GM20431 (cell line): ENCODE results near the gene ENPP7.

ENCODE experiments used
- in situ Hi-C: fragments of 300-500 bp; cut with MseI, MboI; formaldehyde crosslinking; loops from one replicate; pipeline ENCODE4 v1.15.0; 2020; ENCODE audit warnings: low sequenced_read_pairs; ENCODE audit not compliant: unreplicated experiment

Gene ENPP7

DNA sequence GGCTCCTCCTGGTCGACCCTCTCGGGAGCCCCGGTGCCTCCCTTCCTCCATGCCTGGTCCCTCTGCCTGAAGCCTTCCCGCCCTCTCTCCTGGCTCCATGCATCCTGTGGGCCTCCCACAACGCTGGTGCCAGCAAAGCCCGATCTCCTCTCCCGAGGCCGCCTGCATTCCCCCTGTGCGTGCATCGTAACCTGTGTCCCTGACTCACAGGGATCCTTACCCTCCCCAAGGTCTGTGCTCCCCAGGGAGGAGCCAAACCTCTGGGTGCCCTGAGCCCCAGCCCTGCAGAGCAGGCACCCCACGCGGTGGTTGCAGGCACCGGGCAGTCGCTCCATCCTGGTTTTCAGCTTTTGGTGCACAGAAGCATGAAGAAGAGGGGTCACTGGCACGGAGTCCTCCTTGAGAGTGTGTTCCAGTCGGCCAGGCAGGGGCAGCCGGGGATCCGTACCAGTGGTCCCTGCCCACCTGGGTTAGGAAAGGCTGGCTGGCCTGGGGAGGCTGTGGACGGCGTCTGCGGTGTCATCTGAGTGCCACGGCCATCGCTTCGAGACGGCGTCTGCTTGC, 1.8 kb upstream of the ENPP7 start:
- in situ Hi-C loops: no loop called here

DNA sequence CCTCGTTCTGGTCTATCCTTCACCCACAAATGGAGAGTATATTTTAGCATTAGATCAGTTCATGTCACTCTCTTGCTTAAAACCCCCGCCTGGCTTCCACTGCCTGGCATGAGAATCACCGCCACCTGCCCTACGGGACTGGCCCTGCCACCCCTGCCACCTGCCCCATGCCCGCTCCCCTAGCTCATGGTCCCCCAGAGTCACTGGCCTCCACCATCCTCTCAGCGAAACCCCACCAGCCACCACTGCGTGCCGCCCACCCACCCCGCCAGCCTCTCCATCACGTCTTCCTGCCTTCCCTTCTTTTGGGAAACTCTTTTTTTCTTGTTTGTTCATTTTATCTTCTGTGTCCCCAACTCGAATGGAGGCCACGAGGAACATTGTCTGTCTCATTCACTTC, 982 bp upstream of the ENPP7 start:
- in situ Hi-C loops: no loop called here

DNA sequence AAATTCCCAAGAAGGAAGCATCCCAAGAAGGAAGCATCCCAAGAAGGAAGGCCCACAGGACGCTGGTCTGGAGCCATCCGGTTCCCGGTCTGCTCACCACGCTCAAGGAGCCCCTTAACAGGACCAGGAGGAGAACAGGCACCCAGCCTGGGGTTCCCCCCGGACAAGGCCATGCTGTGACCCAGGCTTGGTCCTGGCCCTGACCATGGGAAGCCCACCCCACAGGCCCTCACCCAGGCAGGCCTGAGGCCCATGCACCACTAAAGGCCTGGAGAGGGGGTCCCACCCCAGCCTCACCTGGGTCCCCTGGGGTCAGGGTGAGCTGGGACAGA, 340 bp upstream of the ENPP7 start:
- in situ Hi-C loops: no loop called here

DNA sequence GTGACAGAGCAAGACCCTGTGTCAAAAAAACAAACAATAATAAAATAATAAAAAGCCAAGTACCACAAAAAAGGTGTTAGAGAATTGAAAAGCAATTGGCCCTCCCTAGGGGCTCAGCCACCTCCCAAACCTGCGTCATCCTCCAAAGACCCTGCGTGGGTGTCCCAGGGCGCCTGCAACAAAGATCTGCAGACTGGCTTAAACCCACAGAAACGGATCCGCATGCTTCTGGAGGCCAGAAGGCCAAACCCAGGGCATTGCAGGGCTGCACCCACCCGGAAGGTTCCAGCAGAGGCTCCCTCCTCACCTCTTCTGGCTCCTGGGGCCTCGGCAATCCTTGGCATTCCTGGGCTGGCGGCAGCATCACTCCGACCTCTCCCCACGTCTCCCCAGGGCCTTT, 1.5 kb downstream of the ENPP7 start:
- in situ Hi-C loops: no loop called here

DNA sequence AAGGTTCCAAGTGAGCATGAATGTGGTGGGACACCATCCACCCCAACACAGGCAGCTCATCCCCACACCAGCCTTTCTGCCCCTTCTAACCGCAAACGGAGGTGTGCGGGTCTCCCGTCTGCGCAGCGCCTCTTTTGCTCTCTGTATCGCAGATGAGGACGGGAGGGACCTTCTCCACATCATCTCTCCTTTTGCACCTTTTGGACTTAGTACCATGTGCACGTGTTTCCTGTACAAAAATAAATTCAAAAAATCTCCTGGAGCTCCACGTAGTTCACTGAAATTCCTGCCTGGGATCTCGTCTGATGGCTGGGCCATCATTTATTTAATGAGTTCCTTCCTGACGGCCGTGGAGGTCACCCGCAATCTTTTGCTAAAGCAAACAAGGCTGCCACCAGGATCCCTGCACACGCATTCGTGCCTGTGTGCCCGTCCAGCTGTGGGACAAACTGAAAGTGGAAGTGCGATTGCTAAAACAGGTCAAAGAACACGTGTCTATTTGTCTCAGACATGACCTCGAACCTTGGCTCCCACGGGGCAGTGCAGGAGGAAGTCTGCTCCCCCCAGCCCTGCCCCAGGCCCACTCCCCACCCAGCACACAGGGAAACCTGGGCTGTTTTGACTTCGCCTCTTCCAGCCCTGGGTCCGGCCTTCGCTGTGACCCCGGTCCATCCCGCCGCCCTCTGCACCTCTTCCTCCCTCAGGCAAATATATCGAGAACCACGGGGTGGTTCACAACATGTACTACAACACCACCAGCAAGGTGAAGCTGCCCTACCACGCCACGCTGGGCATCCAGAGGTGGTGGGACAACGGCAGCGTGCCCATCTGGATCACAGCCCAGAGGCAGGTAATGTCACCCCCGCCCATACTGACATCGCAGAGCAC, 2.3 kb downstream of the ENPP7 start:
- in situ Hi-C loops: no loop called here

DNA sequence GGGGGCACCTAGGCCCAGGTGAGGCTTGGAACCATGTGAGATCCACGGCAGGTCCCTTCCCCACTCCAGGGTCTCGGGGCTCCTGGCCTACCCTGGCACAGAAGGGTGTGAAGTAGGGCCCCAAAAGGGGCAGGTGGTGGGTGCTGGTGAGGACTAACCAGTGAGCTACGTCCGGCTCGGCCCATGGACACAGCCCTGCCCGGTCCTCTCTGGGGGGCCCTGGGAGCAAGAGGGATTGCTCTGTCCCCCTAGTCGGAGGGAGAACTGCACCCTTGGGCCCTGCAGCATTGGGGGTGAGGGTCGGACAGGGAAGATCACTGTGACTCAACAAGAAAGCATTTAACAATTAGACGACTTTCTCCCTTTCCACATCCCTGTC, 2.9 kb downstream of the ENPP7 start:
- in situ Hi-C loops: no loop called here

DNA sequence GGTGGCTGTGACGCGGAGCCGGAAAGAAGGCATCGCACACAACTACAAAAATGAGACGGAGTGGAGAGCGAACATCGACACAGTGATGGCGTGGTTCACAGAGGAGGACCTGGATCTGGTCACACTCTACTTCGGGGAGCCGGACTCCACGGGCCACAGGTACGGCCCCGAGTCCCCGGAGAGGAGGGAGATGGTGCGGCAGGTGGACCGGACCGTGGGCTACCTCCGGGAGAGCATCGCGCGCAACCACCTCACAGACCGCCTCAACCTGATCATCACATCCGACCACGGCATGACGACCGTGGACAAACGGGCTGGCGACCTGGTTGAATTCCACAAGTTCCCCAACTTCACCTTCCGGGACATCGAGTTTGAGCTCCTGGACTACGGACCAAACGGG, 4.4 kb downstream of the ENPP7 start:
- in situ Hi-C loops: no loop called here

DNA sequence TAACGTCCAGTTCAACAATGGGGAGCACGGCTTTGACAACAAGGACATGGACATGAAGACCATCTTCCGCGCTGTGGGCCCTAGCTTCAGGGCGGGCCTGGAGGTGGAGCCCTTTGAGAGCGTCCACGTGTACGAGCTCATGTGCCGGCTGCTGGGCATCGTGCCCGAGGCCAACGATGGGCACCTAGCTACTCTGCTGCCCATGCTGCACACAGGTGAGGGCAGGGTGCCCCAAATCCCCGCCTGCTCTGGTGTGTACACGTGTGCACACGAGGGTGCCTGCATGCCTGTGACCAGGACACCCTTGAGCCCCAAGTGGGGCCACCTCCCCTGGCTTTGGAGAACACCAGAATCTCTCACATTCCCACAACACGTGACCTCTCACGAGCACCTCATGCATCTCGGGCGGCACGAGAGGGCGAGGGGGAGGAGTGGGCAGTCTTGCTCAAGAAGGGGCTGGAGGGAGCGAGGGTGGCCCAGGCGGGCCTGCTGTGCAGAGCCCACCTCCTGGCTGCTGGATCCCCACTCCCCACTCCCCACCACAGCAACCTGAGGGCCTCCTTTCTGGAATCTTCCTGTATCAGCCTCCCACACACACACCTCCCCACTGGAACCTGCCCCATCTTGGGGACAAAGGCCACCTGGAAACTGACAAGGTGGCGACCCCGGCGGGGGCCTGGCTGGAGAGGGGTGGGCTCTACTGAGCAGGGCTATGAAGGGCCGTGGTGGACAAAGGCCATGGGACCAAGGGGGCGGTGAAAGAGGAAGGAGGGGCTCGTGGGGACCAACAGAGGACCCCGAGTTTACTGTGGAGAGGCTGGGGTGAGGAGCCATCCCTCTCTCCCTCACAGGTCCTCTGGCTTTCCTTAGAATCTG, 6.5 kb downstream of the ENPP7 start:
- in situ Hi-C loops: no loop called here

DNA sequence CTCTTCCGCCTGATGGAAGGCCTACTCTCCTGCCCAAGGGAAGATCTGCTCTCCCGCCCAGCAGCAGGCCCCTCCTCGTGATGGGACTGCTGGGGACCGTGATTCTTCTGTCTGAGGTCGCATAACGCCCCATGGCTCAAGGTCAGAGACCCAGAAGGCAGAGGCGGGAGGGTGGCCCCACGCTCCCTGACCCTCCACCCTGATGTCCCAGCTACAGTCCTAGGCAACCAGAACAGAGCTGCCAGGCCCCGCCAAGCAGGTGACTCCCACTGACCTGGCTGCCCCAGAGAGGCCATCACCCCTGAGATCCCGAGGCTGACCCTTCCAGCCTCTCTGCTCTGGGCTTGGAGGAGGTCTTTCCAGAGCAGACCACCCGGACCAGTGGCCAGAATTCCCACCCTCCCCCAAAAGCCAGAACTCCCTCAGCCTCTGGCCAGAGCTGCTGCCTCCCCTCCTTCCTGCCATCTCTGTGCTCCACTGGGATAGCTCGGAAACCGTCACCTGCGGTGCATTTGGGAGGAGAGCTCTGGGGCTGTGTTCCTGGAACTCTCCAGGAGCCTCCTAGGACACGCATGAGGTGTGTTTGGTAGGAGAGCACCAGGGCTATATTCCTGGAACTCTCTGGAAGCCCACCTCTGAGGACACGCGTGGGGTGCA, 7.3 kb downstream of the ENPP7 start:
- in situ Hi-C loops: no loop called here

DNA sequence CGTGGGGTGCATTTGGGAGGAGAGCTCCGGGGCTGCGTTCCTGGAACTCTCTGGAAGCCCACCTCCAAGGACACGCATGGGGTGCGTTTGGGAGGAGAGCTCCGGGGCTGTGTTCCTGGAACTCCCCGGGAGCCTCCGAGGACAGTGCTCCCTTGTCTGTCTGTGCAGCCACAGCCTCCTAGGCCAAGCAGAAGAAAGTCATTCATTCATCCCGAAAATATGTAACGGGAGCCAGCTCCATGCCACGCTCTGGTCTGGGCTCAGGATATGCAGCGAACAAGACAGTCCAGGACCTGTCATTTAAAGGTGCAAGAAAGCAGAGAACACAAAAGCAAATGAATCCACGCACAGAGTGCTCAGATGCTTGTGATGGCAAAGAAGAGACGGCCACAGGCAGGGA, 7.9 kb downstream of the ENPP7 start:
- in situ Hi-C loops: no loop called here

DNA sequence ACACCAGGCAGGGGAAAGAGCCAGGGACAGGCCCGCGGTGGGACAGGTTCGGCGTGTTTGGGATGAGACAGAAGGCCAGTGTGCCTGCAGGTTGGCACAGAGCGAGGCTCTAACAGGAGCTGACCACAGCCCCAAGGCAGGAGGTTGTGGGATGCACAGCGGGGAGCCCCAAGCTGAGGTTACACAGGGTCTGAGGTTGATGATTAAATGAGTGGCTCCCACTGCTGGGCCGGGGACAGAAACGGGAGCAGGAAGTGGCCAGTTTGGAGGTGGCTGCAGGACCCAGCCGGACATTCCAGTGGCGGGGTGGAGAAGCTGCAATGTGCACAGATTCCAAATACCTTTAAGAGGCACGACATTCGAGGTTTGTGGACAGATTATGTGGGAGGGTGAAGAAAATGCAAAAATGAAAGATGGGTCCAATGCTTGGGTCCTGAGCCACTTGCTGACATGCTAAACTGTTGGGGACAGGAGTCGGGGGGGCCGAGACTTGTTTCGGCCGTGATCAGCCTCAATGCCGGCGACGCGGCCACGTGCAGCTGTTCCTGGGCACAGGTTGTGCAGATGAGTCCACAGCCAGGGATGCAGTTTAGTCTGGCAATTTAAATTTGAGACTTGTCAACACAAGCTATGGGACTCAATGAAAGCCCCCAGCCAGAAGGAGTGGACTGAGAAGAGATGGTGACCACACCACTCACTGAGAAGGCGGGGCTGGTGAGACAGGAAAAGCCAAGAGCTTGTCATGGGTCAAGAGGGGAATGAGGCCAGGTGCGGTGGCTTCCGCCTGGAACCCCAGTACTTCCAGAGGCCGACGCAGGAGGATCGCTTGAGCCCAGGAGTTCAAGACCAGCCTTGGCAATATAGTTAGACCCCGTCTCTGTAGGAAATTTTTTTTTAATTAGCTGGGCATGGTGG, 8.7 kb downstream of the ENPP7 start:
- in situ Hi-C loops: no loop called here

DNA sequence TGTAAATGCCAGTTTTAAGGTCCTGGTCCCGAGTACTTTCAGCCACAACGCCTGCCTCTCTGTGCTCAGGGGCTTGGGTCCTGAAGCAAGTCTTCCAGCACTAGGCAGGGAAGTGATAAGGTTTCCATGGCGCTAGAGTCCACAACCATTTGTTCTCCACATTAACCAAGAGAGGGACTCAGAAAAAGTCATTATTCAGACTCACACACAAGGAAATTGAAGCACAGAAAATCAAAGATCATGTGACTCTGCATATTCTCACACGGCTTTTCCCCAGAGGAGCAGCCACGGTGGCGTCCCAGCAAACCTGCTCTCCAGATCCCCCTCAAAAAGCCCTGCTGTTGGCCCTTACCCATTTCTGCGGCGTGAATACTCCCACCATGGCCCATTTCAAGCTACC, 9.7 kb downstream of the ENPP7 start:
- in situ Hi-C loops: no loop called here

DNA sequence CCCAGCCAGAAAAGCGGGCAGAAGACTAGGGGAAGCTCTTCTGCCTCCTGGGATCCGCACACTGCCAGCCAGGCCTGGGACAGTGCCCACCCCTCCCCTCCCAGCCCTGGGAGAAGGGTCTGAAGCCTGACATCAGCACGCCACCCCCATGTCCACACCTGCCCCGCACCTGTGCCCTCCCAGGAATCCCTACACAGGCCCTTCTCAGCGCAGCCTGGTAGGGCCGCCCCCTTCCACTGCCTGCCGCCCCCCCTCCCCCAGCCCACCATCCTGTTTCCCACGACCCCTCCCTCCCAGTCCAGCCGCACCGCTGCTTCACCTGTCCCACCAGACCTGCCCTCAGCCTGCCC, 10.6 kb downstream of the ENPP7 start:
- in situ Hi-C loops: no loop called here

DNA sequence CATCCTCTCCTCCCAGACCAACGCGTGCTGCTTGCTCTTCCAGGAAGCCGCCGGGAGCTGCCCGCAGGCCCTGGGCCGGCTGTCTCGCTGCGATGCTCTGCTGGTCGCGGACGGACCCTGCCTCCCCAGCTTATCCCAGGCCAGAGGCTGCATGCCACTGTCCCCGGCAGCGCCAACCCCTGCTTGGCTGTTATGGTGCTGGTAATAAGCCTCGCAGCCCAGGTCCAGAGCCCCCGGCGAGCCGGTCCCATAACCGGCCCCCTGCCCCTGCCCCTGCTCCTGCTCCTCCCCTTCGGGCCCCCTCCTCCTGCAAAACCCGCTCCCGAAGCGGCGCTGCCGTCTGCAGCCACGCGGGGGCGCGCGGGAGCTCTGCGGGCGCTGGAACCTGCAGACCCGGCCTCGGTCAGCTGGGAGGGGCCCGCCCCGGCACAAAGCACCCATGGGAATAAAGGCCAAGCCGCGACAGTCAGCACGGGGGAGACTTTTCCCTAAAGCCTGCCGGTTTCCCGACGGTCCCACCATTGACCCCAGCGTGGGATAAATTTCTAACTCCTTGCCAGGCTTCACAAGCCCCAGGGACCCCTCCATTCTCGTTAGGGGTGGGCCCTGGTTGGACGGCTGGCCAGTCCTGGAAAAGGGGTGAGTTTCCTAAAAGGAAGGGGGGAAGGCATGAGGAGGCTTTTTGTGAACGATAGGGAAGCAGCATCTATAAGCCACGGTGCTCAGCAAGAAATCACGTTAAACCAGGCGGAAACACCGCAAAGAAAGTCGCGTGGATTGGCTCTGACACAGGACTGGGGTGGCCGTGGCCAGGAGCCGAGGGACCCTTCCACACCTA, 11.2 kb downstream of the ENPP7 start:
- in situ Hi-C loops: no loop called here

DNA sequence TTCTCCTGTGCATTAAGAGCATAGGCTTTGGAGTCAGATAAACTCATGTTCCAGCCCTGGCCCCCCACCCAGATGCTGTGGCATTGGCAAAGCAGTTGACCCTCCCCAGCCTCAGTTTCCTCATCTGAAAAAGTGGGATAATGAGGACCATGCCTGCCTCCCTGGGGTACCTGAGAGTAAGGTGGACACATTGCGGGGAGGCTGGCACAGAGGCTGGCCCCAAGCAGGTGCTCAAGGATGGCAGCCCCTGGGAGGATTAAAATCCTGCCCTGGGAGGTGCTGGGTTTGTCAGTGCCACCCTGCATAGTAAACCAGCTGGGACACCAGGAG, 11.8 kb downstream of the ENPP7 start:
- in situ Hi-C loops: no loop called here

DNA sequence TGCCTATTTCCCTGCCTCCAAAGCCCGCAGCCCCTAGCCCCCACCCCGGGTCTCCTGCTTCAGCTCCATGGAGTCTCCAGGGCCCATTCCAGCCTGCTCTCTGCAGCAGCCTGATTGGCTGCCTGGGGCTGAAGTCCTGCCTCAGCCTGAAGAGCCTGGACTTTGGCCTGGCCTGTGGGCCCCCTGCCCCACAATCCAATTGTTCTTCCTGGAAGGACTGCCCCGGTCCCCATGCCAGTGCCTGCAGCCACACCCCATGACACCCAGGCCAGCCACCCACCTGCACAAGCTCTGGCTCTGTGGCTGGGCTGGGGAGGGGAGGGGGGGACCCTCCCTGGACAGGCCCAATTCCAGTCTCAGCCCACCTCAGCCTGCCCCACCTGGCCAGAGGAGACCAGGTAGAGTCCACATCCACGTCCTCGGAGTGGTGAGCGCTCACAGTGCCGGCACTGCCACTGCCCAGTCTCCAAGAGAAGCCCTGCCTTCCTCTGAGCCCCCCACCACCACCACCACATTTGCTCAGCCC, 12.3 kb downstream of the ENPP7 start:
- in situ Hi-C loops: no loop called here

DNA sequence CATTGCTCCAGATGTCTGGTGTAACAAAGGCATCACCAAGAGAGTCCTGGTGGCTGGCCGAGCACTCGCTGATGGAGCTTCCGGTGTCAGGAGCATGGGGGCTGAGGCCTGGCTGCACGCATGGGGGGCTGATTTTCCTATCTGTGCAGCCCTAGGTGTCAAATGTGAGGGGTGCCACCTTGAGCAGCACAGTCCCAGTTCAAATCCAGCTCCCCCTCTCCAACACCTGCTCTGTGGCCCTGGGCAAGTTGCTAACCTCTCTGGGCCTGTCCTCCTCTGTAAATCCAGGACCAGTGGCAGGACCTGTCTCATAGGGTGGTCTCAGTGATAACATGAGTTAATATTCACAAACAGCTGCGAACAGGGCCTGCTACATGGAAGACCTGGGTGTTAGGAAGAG, 12.9 kb downstream of the ENPP7 start:
- in situ Hi-C loops: no loop called here

DNA sequence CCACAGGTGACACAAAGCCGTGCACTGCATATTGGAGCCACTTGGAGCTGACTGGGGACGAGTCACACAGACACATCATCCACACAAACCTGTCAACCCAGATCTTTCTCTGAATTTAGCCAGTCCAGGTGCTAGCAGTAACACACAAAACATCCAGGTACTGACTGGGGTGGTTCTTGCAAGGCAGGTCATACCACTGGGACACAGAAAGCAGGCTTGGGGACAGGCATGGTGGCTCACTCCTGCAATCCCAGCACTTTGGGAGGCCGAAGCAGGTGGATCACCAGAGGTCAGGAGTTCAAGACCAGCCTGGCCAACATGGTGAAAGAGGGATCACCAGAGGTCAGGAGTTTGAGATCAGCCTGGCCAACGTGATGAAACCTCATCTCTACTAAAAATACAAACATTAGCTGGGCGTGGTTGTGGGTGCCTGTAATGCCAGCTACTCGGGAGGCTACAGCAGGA, 14.9 kb downstream of the ENPP7 start:
- in situ Hi-C loops: no loop called here
